Measurements from ENCODE around the gene CROCC.

CROCC gene

DNA sequence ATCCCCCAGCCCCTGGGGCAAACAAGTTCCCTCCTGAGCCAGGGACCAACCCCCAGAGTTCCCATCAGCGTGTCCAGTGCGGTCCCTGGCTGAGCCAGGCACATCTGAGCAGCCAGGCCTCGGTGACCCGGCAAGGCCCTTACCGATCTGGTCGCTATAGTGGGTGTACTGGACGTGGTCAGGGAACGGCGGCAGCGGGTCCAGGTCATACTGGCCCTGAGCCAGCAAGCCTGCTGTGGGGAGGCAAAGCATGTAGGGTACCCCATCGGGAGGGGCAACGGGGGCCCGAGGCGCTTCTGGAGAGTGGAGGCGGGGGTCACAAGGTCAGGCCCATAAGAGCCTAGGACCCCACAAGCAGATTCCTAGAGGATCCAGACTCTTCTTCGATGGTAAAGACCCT, 55.2 kb downstream of the CROCC start:
- no peak overlapping the region for H3K4me3 ChIP-seq (ENCODE audit: low read depth, low read length)
- TF ChIP-seq, protein P1, sequence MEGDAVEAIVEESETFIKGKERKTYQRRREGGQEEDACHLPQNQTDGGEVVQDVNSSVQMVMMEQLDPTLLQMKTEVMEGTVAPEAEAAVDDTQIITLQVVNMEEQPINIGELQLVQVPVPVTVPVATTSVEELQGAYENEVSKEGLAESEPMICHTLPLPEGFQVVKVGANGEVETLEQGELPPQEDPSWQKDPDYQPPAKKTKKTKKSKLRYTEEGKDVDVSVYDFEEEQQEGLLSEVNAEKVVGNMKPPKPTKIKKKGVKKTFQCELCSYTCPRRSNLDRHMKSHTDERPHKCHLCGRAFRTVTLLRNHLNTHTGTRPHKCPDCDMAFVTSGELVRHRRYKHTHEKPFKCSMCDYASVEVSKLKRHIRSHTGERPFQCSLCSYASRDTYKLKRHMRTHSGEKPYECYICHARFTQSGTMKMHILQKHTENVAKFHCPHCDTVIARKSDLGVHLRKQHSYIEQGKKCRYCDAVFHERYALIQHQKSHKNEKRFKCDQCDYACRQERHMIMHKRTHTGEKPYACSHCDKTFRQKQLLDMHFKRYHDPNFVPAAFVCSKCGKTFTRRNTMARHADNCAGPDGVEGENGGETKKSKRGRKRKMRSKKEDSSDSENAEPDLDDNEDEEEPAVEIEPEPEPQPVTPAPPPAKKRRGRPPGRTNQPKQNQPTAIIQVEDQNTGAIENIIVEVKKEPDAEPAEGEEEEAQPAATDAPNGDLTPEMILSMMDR (IDR thresholded peaks at IDR 0.05; ENCODE audit: low read depth, low read length) = no peak

DNA sequence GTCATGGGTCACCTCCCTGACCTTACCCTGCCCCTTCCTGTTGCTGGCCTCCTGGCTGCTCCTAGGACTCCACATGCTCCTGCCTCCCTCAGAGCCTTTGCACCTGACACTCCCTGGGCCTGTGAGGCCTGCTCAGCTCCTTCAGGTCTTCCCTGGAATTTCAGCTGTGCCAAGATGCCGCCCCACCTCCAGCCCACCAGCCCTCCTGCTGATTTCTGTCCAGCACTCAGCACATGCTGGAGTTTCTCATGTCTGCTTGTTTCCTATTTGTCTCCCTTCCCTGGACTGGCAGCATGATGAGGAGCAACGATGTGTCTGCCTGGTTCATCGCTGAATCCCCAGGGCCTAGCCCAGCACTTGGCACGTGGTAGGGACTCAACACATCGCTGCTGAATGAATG, 55.6 kb downstream of the CROCC start:
- no peak overlapping the region for H3K4me3 ChIP-seq (ENCODE audit: low read depth, low read length)
- TF ChIP-seq, protein P1 (IDR thresholded peaks at IDR 0.05; ENCODE audit: low read depth, low read length) = no peak

DNA sequence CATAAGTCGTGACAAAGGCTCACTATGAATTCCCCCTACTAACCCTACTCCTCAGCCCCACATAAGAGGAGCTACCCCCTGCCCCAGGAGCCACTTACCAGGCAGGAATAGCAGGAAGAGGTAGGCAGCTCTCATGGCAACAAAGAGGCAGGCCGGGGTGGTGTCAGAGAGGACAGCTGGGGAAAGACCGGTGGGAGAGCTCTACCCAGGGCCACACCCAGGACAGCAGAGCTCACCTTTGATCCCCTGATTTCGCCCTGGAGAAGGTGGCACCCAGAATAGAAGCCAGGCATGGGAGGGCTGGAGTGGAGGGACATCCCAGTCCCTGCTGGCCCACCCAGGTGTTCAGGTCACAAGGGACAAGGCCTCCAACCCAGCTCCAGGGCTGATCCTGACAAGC, 56.4 kb downstream of the CROCC start:
- TF ChIP-seq, protein P1 (IDR thresholded peaks at IDR 0.05; ENCODE audit: low read depth, low read length) = no peak
- H3K4me3 ChIP-seq (ENCODE audit: low read depth, low read length) = no peak overlapping the region

DNA sequence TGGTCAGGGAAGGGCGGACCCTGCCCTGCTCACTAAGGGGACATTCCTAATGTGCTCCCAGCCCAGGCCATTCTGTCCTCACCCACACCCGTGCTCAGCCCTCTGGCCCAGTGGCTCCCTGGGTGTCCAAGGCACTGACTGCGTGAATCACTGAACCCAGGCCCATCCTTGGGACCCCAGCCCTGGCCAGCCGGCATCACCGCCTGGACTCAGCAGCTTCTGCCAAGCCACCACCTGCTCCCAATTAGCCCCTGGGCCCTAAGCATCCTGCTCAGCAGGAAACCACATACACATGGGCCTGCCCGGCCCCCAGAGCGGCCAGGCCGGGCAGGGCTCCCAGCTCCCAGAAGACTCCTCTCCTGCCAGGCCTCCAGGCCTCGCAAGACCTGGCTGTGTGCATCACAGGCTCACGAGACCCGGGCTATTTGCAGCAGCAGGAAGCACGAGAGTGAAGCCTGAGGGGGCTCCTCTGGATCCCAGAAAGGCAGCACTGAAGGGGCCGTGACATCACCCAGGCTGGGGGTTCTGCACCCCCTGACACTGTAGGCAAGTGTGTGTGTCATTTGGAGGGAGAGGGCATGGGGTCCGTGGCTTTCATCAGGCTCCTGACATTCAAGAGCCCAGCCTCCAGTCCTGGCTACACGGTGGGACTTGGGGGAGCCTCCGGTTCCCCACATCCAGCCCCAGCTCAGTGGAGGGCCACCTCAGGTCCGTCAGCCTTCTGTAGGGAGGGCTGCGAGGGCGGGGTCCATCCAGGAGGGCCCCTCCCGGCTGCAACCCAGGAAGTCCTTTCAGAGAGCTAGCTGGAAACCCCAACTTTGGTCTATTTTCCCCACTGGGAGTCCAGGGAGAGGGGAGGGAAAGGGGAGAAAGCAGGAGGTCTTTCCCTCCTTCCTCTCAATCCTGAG, 57.1 kb downstream of the CROCC start:
- peak overlapping the region; percentile 72 for H3K4me3 ChIP-seq (ENCODE audit: low read depth, low read length)
- TF ChIP-seq, protein P1 (IDR thresholded peaks at IDR 0.05; ENCODE audit: low read depth, low read length) = no peak

DNA sequence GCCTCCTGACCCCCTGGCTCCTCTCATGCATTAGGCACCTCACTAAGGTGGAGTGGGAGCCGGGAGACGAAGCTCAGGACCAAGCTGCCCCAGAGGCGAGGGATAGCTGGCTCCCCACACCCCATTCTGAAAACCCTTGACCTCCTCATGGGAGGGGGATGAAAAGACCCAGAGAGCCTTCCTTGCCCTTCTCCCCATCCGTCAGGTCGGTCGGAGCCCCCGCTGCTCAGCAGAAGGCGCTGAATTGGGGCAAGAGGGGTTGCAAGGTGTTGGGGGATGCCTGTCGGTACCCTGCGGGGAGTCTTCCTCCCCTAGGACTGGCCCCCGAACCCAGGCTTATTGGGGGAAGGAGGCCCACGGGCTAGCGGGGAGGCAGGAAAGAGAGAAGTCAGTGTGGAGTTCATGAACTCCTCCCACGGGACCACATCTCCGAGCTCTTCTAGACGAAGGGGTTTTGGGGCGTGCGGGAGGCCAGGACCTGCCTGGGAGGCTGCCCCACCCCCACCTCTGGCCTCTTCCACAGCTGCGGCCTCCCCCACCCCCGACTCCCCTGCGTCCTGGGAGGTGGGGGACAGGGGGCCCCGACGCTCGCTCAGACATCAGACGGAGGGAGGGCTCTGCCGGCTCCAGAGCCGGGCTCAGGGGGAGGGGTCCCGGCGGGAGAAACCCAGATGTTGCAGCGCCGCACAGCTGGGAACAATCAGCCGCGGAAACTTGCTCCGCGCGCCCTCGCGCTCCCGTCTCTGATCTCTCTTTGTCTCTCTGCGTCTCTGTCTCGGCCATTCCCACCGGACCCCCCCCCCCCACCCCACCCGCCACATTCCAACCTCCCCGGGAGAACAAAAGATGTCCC, 58.0 kb downstream of the CROCC start:
- TF ChIP-seq, protein P1 (IDR thresholded peaks at IDR 0.05; ENCODE audit: low read depth, low read length) = no peak
- H3K4me3 ChIP-seq (ENCODE audit: low read depth, low read length) = peak overlapping the region; percentile 72

DNA sequence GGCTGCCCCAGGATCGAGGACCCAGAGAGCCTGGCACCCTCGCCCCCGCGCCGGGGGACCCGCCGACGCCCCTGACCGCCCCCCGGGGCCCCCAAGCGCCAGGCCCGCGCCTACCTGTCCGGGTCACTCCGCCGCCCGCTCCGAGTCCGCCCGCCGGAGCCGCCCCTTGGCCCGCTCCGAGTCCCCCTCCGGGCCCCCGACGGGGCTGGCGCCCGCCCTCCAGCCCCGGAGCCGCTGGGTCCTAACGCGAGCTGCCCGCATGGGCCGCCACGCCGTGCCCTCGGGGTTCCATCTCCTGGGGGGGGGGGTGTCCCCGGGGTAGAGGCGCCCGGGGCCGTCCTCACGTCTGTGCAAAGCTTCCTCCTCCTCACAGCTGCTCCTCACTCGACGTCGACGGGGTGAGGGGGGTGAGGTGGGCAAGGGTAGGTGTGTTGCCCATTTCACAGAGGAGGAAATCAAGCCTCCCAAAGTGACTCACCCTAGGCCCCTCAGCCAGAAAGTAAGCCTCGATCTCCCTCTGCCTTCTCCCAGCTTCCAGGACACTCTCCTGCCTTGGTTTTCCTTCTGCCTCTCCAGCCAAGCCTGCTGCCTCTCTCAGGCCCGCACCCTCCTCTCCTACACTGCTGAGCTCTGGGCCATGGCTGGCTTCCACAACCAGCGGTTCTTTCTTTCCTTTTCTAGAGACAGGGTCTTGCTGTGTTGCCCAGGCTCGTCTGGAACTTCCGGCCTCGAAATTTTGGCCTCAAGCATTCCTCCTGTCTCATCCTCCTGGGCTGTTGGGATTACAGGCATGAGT, 58.9 kb downstream of the CROCC start, which contains the start of gene MFAP2:
Gene MFAP2 (minus strand): TSS at position 148 of the 796 bp plus-strand sequence. CDS start 2,347 bp downstream, outside the sequence.
- TF ChIP-seq, protein P1 (IDR thresholded peaks at IDR 0.05; ENCODE audit: low read depth, low read length) = no peak
- peak within 1 kb of the TSS; percentile 72 for H3K4me3 ChIP-seq (ENCODE audit: low read depth, low read length)

Measured in WI38 (cell line).